ENCODE measurements around the gene RNF224.

- TF ChIP-seq POLR2AphosphoS5 (IDR thresholded peaks at IDR 0.05; ENCODE audit: borderline replicate concordance, low read depth, low read length) (peak; percentile 94), EZH2 (IDR thresholded peaks at IDR 0.05) (no peak)
Measured at GRCh38 chr9:137188490-137189296, 38.6 kb upstream of the RNF224 start, which contains the start of the genes ANAPC2 and SSNA1.

Data from SK-N-MC (cell line).